GM18870 (cell line): ENCODE results near the gene PHF23.
A peak's percentile ranks its signal among the peaks of the same experiment; 100 is the strongest.
"Not testable (repeated sequence)": the region's sequence is repeated elsewhere in the genome, so short reads cannot be mapped to it uniquely, and the experiment has no call there.

Experiments
- ATAC-seq: cut with Tn5 transposase; IDR thresholded peaks from one replicate; pipeline ENCODE4 v1.9.1; 2021; ENCODE audit warnings: moderate library complexity; ENCODE audit not compliant: unreplicated experiment

Gene PHF23

DNA sequence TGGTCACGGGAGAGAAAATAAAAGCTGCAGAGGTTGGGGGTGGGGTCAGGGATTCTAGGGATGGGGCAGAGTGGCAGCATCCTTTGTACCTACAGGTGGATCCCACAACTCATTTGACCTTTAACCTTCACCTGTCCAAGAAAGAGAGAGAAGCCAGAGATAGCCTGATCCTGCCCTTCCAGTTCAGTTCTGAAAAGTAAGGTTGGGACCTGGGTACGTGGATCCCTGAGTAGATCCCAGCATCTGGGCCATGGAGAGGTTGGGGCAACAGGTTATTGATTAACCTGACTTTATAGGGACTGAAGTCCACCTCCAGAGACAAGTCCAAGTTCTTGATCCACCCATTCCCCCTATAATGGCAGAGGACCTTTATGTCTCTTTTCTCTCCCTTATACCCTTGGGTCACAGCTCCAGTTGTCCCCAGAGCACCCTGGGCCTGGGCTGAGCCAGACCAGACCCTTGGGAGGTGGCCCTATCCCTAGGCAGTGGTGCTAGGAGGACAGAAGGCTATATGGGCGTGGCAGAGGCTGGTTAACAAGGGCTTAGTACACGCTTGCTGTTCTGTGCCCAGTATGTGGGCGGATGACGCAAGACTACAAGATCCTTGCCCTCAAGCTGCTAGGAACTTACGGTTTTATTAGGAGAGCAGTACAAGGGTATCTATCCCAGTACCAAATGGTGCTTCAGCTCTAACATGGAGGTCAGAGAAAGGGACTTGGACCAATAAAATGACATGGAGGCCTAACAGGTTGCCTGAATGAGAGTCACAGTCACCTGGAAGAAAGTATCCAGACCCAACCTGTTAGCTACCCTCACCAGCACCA, 19.7 kb upstream of the PHF23 start:
- no peak for ATAC-seq

DNA sequence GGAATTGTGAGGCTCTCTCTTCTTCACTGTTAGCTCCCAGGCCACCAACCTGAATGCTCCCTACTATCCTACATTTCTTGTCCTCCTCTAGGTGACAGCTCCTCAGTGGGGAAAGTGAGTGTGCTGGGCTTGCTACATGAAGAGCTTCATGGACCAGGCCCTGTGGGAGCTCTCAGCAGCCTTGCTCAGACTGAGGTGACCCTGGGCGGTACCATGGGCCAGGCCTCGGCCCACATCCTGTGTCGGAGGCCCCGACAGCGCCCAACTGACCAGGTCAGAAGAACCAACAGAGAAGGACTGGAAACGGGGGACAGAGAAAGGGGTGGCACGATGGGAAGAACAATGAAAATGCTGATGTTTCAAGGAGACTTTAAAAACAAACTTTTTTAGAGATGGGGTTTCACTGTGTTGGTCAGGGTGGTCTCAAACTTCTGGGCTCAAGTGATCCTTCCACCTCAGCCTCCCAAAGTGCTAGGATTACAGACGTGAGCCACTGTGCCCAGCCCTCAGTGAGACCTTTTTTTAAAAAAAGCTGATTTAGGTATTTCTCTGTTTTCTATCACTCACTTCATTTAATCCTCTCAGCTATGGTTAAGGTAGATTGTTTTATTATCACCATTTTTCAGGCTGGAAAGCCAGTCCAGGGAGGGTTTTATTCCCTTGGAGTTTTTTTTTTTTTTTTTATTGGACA, 17.7 kb upstream of the PHF23 start:
- ATAC-seq, result no peak

DNA sequence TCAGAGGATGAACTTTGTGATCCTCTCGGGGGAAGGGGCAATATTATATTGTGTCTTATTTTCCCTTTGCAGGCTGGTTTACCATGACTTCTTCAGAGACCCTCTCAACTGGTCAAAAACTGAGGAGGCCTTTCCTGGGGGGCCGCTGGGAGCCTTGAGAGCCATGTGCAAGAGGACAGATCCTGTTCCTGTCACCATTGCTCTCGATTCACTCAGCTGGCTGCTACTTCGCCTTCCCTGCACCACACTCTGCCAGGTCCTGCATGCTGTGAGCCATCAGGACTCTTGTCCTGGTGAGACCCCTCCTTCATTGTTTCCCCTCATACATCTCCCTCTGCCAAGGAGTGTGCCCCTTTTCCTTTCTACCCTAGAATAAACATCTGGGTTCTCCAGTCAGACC, 15.3 kb upstream of the PHF23 start:
- no peak for ATAC-seq

DNA sequence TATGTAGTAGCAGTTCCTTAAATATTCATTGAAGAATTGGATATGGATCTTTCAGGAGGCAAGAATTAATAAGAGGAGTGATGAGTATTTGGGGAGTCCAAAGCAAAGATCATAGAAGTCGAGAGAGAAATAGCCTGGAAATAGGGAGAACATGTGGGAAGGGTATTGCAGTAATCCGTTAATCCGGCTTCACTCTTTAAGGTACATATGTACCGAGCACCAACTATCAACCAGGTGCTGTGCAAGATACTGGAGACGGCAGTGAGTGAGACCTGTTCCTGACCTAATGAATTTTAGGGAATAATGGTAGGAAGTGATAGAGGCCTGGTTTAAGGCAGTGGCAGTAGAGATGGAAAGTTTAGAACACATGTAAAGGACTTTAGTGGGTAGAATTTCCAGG, 13.8 kb upstream of the PHF23 start:
- no peak for ATAC-seq

DNA sequence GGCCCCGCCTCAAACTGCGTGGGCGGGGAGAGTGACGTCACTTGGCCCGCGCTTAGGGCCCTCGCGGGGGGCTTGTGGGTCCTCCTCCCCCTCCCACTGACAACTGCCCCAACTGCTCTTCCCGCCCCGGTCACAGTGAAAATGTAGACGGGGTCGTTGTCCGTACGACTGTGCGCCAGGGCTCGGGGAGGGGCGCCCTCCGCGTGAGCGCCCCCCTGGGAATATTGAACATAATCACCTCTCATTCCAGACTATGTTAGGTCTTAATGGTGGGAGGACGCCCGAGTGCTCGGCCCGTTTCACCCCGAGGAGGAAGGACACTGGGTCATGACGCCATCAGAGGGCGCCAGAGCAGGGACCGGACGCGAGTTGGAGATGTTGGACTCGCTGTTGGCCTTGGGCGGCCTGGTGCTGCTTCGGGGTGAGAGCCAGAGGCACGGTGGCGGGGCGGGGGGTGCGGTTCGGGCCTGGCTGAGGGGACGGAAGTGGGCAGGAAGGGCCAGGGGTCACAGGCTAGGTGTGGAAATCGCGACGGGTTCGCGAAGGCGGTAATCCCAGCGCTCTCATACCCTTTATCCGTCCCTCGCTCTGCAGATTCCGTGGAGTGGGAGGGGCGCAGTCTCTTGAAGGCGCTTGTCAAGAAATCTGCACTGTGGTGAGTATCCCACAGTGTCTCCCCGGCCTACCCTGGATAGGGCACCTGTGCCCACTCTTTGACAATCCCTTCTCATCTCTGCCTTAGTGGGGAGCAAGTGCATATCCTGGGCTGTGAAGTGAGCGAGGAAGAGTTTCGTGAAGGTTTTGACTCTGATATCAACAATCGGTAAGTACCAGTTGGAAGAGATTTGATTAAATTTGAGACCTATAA, 13.2 kb upstream of the PHF23 start, which contains the start of gene ELP5:
ELP5 (plus strand) TSS at position 40 of the 868 bp plus-strand sequence; CDS start at position 376, 336 bp downstream.
- ATAC-seq, result peak; percentile 46

DNA sequence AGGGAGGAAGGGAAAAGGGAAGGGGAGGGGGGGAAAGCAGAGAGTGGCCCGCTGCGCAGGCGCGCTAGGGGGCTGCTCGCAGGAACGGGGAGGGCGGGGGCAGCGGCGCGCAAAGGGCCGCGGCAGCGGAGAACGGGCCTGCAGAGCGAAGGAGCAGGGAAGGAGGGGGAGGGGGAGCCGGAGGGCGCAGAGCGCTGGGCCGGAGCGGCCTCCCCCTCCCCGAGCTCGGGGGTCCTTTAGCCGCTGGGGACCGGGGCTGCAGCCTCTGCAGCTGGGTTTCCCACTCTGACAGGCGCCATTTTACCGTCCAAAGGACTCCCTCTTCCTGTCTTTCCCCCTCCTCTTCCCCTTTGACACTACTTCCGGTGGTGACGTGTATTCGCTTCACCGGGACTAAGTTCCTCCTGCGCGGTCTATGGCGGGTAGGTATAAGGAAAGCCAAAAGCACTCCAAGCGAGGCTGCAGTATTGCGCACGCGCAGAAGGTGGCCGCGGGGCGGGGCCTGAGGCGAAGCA, 12.5 kb upstream of the PHF23 start, which contains the start of gene CTDNEP1:
CTDNEP1 (minus strand) TSS at position 74 of the 515 bp plus-strand sequence. CDS start 438 bp downstream, outside the sequence.
- peak; percentile 86 for ATAC-seq

DNA sequence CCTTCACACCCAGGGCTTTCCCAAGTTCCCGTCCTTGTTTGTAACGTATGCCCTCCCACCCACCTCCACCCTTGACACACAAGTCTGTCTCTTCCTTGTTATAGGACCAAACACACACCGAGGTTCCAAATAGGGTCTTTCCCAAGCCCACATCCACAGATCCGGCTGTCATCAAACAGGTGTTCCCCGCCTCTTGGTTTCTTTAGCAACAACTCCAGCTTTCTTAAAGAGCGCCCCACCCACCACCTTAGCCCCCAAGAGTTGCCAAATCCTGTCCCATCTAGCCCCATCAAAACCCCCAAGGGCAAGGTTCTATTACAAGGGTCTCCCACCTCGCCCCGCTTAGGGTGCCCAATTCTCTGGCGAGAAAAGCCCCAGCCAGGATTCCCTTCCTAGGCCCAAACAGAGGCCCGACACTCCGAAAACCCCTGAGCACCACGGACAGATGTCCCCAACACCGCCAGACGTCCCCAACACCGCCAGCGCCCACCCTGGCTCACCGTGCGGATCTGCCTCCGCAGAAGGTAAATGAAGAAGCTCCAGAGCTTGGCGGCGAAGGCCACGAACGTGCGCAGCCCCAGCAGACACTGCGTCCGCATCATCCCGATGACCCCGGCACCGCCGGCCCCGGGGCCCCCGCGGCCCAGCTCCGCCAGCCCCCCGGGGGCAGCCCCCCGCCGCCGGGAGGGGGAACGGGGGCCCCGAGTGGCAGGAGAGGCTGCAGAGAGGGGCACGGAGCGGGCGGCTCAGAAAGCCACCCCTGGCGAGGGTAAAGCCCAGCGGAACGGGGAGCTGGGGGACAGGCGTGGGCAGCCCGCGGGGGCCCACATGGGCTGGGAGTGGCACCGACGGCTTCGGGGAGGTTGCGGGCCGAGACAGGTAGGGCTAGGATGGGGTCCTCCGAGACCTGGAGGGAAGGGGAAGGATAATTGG, 11.7 kb upstream of the PHF23 start:
- ATAC-seq, result no peak

DNA sequence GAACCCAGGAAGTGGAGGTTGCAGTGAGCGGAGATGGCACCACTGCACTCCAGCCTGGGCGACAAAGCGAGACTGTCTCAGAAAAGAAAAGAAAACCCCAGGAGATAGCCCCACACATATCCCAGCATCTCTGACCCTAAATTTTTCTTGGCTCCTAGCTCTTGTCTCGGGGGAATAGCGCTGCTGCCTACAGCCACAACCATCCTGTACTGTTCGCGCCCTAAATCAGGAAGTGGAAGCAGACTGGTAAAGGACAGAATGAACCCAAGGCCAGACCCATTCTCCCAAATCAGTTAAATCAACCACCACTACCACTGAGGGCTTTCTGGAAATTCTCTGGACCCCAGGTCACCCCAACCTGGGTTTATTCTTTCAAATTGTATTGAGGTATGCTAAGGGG, 10.6 kb upstream of the PHF23 start:
- no peak for ATAC-seq

DNA sequence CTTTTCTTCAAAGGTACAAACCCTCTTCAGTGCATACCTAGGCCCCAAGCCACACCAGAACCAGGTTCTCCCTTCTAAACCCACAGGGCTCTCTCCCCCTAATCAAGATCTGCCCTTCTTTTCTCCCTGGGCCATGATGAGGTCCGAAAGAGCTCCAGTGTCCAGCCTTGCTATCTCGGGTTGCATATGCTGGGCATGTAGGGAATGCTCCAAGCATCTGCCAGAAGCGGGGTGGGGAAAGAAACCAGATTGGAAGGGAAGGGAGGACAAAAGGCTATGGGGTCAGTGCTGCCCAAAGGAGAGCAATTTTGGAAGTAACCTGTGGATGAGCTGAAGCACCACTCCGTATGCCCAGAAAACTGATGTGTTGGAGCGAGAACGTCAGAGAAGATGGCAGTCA, 10.0 kb upstream of the PHF23 start:
- ATAC-seq, result no peak

DNA sequence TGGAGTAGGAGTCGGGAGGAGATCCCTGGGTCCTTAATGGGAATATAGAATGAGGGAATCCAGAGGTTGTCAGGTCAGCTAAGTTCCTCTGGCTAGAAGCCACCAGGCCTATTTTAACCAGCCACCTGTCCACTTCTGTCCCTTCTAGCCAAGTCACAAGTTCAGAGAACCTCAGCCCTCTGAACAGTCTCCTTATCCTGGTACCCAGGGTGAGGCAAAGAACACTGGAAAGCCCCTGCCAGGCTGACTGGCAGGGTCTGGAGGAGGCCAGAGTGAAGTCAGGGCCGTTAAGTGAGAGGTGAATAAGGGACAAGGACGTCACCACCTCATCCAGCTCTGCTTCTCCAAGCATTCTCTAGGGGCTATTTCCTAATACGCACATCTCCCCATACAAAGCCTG, 9.5 kb upstream of the PHF23 start:
- ATAC-seq, result no peak

DNA sequence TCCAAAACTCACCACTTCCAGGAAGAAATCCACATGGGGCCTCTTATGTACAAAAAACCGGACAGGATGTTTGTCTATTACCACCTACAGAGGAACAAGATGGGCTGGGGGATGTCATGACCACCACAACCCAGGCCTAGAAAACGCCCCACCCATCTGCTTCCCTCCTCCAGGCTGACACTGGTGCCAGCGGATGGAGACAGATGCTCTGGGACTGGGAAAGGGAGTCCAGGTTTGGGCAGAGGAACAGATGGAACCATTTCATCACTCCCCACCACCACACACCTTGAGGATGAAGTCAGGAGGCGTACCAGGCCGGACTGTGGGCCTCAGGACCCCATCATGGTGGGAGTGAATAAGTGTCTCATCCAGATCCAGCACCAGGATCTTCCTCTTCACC, 7.5 kb upstream of the PHF23 start:
- ATAC-seq, result no peak

DNA sequence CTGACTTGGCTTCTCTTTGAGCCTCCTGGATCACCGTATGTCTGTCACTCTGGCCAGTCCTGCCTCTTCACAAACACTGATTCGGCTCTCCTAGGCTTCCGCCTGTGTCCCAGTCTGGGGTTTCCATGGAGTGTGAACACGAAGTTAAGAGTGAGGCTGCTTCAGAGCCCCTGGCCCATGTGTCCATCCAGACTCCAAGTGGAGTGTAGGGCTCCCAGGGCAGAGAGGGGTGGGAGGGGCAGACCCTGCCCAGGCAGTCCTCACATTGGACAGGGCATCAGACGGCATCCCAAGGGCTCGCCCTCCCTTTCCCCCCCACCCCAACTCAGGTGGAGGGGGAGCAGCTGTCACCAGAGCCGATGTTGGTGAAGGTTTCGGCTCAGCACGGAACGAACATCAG, 4.6 kb upstream of the PHF23 start:
- not testable (repeated sequence) for ATAC-seq

DNA sequence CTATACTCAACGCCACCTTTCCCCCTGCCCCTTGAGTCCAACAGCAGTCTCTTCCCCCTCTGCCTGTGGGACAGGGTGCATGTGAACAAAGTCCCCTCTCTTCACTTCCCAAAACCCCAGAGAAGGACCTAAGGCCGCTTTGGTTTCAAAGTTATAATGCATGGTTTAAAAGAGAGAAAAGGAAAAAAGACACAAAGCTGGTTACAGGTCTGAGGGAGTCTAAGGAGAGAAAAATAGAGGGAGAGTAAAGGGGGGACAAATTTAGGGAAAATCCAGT, 4.1 kb upstream of the PHF23 start:
- no peak for ATAC-seq

DNA sequence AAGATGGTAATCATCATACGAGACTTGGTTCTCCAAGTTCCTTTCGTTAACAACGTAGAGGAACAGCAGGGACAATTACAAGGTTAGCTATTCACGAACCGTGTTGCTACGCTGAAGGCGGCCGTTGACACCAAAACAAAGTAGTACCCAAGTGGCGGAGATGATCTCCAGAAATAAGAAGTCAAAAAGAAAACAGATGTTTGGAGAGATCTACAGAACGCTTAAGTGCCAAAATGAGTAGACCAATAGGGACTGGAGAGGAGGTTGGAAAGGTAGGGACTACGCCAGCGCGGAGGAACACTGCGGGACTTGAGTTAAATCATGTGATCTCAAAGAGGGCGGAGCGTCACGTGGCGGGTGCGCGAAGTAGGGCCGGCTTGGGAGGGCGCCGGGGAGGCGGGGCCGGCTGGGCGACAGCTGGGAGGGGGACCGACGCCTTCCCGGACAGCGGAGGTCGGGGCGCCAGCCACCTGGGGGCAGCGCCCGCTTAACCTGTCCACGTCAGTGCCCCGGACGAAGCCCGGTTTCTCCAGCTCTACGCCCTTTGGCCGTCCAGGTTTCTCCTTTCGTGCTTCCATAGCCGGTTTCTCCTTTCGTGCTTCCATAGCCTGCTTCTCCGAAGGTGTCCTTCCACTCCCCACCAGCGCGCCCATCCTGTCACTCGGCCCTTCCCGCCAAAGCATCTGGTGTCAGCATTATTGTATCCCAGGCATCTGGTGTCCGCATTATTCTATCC, 3.6 kb upstream of the PHF23 start:
- ATAC-seq, result peak; percentile 42

DNA sequence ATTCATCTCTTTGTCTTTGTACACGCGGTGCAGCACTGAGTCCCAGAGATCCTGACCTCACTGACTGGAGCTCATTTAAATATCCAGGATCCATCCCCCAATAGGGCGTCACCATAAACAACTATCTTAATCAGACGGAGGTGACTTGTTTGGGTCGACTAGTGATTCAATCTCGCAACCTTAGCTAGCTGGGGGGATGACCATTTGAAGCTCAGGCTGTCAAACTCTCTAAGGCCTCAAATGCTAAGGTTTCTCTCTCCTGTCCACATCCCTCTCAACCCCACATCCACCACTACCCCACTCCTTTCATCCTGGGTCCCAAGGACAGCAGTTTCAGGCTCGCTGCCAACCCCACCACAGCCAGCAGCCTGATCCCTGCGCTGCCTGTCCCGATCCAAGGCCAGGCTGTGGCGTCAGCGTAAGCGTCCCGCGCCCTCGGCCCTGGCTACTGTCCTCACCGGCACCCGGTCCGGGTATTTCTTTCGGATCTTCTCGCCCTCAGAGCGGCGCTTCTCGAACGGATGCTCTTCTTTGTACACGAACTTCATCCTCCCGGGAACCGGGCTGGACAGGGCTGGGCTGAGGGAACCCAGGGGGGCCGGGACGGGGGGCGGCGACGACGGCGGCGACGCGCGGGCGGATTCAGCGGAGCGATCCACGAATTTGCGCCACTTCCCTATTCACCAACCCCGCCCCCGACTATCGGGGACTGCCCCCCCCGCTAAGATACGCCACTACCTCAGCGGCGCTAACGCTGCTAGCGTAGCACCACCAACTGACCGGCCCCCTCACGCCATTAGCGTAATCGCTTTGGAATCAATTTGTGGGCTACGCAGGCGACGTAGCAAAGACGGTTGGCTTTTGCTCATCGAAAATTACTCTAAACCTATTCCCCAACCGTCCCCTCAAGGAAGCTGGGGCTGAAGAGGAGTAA, 2.8 kb upstream of the PHF23 start, which contains the start of gene GABARAP:
GABARAP (minus strand) TSS at position 667 of the 934 bp plus-strand sequence; CDS start at position 548, 119 bp downstream.
- peak; percentile 29 for ATAC-seq

DNA sequence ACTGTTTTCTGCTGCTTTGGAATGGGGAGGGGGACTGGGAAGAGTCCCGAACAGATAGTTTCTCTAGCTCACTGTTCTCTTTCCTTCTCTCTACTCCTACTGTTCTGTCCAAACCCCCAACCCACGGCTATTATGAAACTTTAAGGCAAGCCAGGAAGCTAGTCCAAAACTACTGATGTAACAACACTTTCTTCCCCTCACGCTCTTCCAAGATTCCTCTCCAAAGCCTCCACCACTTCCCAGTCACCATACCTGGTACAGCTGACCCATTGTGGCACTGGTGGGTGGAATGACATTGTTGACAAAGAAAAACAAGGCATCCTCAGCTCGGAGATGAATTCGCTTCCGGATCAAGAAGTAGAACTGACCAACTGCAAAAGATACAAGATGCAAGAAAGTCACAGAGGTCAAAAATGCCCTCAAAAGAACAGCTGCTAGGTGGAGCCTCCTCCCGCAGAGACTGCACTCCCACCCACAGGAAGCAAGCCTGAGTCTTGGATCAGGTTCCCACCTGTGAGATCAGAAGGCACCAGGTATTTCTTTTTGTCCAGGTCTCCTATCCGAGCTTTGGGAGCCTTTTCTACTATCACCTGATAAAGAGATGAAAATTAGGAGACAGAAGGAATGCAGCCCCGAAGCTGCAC, 2.0 kb upstream of the PHF23 start:
- no peak for ATAC-seq

DNA sequence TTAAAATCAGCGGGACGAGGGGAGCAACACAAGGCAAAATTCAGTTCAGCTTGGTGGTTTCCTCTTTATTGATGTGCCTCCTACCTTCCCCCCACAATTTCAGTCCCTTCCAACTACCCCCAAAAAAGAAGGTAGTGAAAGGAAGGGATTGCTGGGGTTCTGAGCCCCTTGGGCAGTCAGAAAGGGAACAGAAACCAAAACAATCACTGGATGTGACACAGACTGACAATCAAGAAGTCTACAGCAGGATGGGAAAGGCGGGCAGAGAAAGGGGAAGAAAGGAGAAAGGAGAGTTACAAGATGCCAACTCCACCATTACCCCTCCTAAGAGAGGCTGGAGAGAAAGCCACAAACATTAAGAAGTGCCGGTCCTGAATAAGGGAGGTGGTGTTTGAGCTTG, 1.1 kb upstream of the PHF23 start:
- ATAC-seq, result no peak
